Peyer's patch (tissue), 4 donors: ENCODE measurements around the gene PPP2R5D.

Experiments used
- POLR2A ChIP-seq, 2 donors: fragments of 450-650 bp; IDR thresholded peaks; one replicate each; pipeline ENCODE4 v1.5.1; 2017; ENCODE audit warnings: antibody characterized with exemption in 2 of 2, mild to moderate bottlenecking in 2 of 2, moderate library complexity in 2 of 2
- TF ChIP-seq, protein P1 (sequence below), 6 experiments: fragments of 450-650 bp in 4 of 6; fragments of 200-600 bp in 2 of 6; sonication (generic) in 1 of 6; IDR thresholded peaks; one replicate each; pipeline ENCODE4 v1.5.1; 2017 to 2019; ENCODE audit warnings: antibody characterized with exemption in 6 of 6, mild to moderate bottlenecking in 3 of 6, moderate library complexity in 1 of 6

- TF ChIP-seq, protein P1, sequence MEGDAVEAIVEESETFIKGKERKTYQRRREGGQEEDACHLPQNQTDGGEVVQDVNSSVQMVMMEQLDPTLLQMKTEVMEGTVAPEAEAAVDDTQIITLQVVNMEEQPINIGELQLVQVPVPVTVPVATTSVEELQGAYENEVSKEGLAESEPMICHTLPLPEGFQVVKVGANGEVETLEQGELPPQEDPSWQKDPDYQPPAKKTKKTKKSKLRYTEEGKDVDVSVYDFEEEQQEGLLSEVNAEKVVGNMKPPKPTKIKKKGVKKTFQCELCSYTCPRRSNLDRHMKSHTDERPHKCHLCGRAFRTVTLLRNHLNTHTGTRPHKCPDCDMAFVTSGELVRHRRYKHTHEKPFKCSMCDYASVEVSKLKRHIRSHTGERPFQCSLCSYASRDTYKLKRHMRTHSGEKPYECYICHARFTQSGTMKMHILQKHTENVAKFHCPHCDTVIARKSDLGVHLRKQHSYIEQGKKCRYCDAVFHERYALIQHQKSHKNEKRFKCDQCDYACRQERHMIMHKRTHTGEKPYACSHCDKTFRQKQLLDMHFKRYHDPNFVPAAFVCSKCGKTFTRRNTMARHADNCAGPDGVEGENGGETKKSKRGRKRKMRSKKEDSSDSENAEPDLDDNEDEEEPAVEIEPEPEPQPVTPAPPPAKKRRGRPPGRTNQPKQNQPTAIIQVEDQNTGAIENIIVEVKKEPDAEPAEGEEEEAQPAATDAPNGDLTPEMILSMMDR (IDR thresholded peaks at IDR 0.05) = no peak
- TF ChIP-seq POLR2A (IDR thresholded peaks at IDR 0.05) = no peak
These were observed 53.3 kb downstream of the PPP2R5D start for GRCh38 chr6:43037706-43038105.
